ENCODE results near the gene ERN1.
"Not testable (repeated sequence)": the region's sequence is repeated elsewhere in the genome, so short reads cannot be mapped to it uniquely, and the experiment has no call there.

Gene ERN1

GRCh38 chr17:64129765-64130558 lies at the start of gene ERN1:
ERN1 (minus strand) TSS chr17:64130144; CDS start chr17:64130029, 115 bp downstream.
- peak within 1 kb of the TSS; percentile 99 for H3K27ac ChIP-seq
- TF ChIP-seq CTCF (conservative IDR thresholded peaks at IDR 0.05) (no peak), ZFX (IDR thresholded peaks at IDR 0.05) (peak; percentile 86)

GRCh38 chr17:64179024-64179423 lies 49.1 kb upstream of the ERN1 start:
- not testable (repeated sequence) for H3K27ac ChIP-seq

- H3K27ac ChIP-seq, result no peak overlapping the region
Observed at GRCh38 chr17:64178011-64178825, 48.3 kb upstream of the ERN1 start.

GRCh38 chr17:64177311-64178010 lies 47.5 kb upstream of the ERN1 start:
- H3K27ac ChIP-seq, result no peak overlapping the region
- no peak for TF ChIP-seq CTCF (conservative IDR thresholded peaks at IDR 0.05)
- TF ChIP-seq ZFX (IDR thresholded peaks at IDR 0.05), result no peak

More at GRCh38 chr17:64178011-64178825, 48.3 kb upstream of the ERN1 start:
- TF ChIP-seq ZFX (IDR thresholded peaks at IDR 0.05), result no peak
- no peak for TF ChIP-seq CTCF (conservative IDR thresholded peaks at IDR 0.05)

GRCh38 chr17:64176556-64176955 lies 46.6 kb upstream of the ERN1 start:
- no peak for TF ChIP-seq ZFX (IDR thresholded peaks at IDR 0.05)
- no peak for TF ChIP-seq CTCF (conservative IDR thresholded peaks at IDR 0.05)
- no peak overlapping the region for H3K27ac ChIP-seq

GRCh38 chr17:64174686-64175456 lies 44.9 kb upstream of the ERN1 start:
- no peak overlapping the region for H3K27ac ChIP-seq
- TF ChIP-seq CTCF (conservative IDR thresholded peaks at IDR 0.05) (no peak), ZFX (IDR thresholded peaks at IDR 0.05) (no peak)

GRCh38 chr17:64173646-64174045 lies 43.7 kb upstream of the ERN1 start:
- H3K27ac ChIP-seq, result no peak overlapping the region
- TF ChIP-seq ZFX (IDR thresholded peaks at IDR 0.05), result no peak
- TF ChIP-seq CTCF (conservative IDR thresholded peaks at IDR 0.05), result no peak
